NCI-H748 treated with DMSO at 0.1 percent for 48 hours (cell line): Measurements from ENCODE around the gene SNN.

Experiments
- DNase-seq: peaks from one replicate; lab custom pipeline; 2025; lab: John Stamatoyannopoulos, UW

The SNN gene

GRCh38 chr16:11667824-11668622, at the start of gene SNN:
TSS of gene SNN (plus strand) at chr16:11668455. CDS start at chr16:11676060, 7,605 bp downstream.
- DNase-seq, result peak; percentile 56

- no peak for DNase-seq
These were observed 48.9 kb upstream of the SNN start for GRCh38 chr16:11619327-11619851.

- DNase-seq, result no peak
These were observed 47.8 kb upstream of the SNN start for GRCh38 chr16:11620243-11621003.

- DNase-seq, result no peak
These were observed 46.7 kb upstream of the SNN start for GRCh38 chr16:11621539-11621919.

GRCh38 chr16:11621920-11622651, 46.2 kb upstream of the SNN start:
- DNase-seq, result no peak

- DNase-seq, result no peak
These were observed 44.0 kb upstream of the SNN start for GRCh38 chr16:11624205-11624604.

- no peak for DNase-seq
These were observed 43.3 kb upstream of the SNN start for GRCh38 chr16:11624636-11625607.

GRCh38 chr16:11625769-11626168, 42.5 kb upstream of the SNN start:
- no peak for DNase-seq

- no peak for DNase-seq
These were observed 41.5 kb upstream of the SNN start for GRCh38 chr16:11626657-11627291.

- DNase-seq, result no peak
These were observed 41.0 kb upstream of the SNN start for GRCh38 chr16:11627292-11627663.

- DNase-seq, result no peak
These were observed 40.3 kb upstream of the SNN start for GRCh38 chr16:11627822-11628457.

- DNase-seq, result no peak
These were observed 38.9 kb upstream of the SNN start for GRCh38 chr16:11629071-11630030.

- no peak for DNase-seq
These were observed 38.0 kb upstream of the SNN start for GRCh38 chr16:11630046-11630767.

GRCh38 chr16:11630768-11631056, 37.5 kb upstream of the SNN start:
- no peak for DNase-seq

- no peak for DNase-seq
These were observed 37.0 kb upstream of the SNN start for GRCh38 chr16:11631214-11631613.

GRCh38 chr16:11632455-11632939, 35.8 kb upstream of the SNN start:
- DNase-seq, result no peak

GRCh38 chr16:11633113-11633512, 35.1 kb upstream of the SNN start:
- no peak for DNase-seq

GRCh38 chr16:11634312-11634711, 33.9 kb upstream of the SNN start:
- no peak for DNase-seq
